NCI-H2081 (cell line): Measurements from ENCODE around the gene TP63.
"Not testable (repeated sequence)": the region's sequence is repeated elsewhere in the genome, so short reads cannot be mapped to it uniquely, and the experiment has no call there.

Experiments
- DNase-seq, 2 experiments: peaks; one replicate each; lab custom pipeline; 2025; lab: John Stamatoyannopoulos, UW

Gene TP63

GRCh38 chr3:189631373-189631408 lies at the start of gene TP63:
TP63 (plus strand) TSS chr3:189631389; CDS start chr3:189631516, 127 bp downstream.
- no peak for DNase-seq

GRCh38 chr3:189582179-189582578 lies 49.0 kb upstream of the TP63 start:
- no peak for DNase-seq

- DNase-seq: no peak
Measured at GRCh38 chr3:189584645-189585044, 46.5 kb upstream of the TP63 start.

GRCh38 chr3:189586941-189587663 lies 44.1 kb upstream of the TP63 start:
- no peak for DNase-seq

GRCh38 chr3:189587664-189588040 lies 43.5 kb upstream of the TP63 start:
- DNase-seq: no peak

GRCh38 chr3:189588070-189588469 lies 43.1 kb upstream of the TP63 start:
- DNase-seq: no peak

GRCh38 chr3:189588475-189589178 lies 42.6 kb upstream of the TP63 start:
- DNase-seq: no peak

GRCh38 chr3:189589179-189589569 lies 42.0 kb upstream of the TP63 start:
- no peak for DNase-seq

GRCh38 chr3:189590223-189590622 lies 41.0 kb upstream of the TP63 start:
- DNase-seq: no peak

GRCh38 chr3:189593581-189593980 lies 37.6 kb upstream of the TP63 start:
- DNase-seq: no peak

- DNase-seq: not testable (repeated sequence)
Measured at GRCh38 chr3:189596078-189596979, 34.9 kb upstream of the TP63 start.

GRCh38 chr3:189597918-189598317 lies 33.3 kb upstream of the TP63 start:
- DNase-seq: no peak

GRCh38 chr3:189598530-189599225 lies 32.5 kb upstream of the TP63 start:
- DNase-seq: no peak

GRCh38 chr3:189602471-189602870 lies 28.7 kb upstream of the TP63 start:
- DNase-seq: peak; percentile 21 to 63

- DNase-seq: no peak
Measured at GRCh38 chr3:189605717-189606116, 25.5 kb upstream of the TP63 start.

GRCh38 chr3:189606774-189607173 lies 24.4 kb upstream of the TP63 start:
- no peak for DNase-seq

GRCh38 chr3:189612641-189613040 lies 18.5 kb upstream of the TP63 start:
- not testable (repeated sequence) for DNase-seq

GRCh38 chr3:189613122-189613521 lies 18.1 kb upstream of the TP63 start:
- DNase-seq: no peak

GRCh38 chr3:189621948-189622603 lies 9.1 kb upstream of the TP63 start:
- DNase-seq: no peak

GRCh38 chr3:189622629-189623028 lies 8.6 kb upstream of the TP63 start:
- DNase-seq: no peak

- no peak for DNase-seq
Measured at GRCh38 chr3:189624130-189624529, 7.1 kb upstream of the TP63 start.

GRCh38 chr3:189625071-189625470 lies 6.1 kb upstream of the TP63 start:
- no peak for DNase-seq
